Measurements from ENCODE around the gene CCDC88A.

DNA sequence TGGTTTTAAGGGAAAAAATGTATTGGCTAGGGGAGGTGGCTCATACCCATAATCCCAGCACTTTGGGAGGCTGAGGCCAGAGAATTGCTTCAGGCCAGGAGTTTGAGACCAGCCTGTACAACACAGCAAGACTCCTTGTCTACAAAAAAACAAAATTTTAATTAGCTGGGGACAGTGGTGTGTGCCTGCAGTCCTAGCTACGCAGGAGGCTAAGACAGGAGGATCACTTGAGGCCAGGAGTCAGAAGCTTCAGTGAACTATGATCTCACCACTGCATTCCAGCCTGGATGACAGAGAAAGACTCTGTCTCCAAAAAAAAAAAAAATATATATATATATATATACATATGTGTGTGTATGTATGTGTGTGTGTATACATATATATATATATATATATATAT lies 18.5 kb downstream of the CCDC88A start:
- TF ChIP-seq, protein P1, sequence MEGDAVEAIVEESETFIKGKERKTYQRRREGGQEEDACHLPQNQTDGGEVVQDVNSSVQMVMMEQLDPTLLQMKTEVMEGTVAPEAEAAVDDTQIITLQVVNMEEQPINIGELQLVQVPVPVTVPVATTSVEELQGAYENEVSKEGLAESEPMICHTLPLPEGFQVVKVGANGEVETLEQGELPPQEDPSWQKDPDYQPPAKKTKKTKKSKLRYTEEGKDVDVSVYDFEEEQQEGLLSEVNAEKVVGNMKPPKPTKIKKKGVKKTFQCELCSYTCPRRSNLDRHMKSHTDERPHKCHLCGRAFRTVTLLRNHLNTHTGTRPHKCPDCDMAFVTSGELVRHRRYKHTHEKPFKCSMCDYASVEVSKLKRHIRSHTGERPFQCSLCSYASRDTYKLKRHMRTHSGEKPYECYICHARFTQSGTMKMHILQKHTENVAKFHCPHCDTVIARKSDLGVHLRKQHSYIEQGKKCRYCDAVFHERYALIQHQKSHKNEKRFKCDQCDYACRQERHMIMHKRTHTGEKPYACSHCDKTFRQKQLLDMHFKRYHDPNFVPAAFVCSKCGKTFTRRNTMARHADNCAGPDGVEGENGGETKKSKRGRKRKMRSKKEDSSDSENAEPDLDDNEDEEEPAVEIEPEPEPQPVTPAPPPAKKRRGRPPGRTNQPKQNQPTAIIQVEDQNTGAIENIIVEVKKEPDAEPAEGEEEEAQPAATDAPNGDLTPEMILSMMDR (conservative IDR thresholded peaks at IDR 0.05) = no peak
- TF ChIP-seq ZFX (IDR thresholded peaks at IDR 0.05) = no peak
